ENCODE measurements around the gene CLDN3. TPM values are rescaled to one million over a fixed set of nuclear protein-coding genes. Genes with fewer than 3 reads are reported as not detected.

The CLDN3 gene
- total RNA-seq, 4 donors from 2014 or later: 672 to 1,662 (median 1,512) TPM

DNA sequence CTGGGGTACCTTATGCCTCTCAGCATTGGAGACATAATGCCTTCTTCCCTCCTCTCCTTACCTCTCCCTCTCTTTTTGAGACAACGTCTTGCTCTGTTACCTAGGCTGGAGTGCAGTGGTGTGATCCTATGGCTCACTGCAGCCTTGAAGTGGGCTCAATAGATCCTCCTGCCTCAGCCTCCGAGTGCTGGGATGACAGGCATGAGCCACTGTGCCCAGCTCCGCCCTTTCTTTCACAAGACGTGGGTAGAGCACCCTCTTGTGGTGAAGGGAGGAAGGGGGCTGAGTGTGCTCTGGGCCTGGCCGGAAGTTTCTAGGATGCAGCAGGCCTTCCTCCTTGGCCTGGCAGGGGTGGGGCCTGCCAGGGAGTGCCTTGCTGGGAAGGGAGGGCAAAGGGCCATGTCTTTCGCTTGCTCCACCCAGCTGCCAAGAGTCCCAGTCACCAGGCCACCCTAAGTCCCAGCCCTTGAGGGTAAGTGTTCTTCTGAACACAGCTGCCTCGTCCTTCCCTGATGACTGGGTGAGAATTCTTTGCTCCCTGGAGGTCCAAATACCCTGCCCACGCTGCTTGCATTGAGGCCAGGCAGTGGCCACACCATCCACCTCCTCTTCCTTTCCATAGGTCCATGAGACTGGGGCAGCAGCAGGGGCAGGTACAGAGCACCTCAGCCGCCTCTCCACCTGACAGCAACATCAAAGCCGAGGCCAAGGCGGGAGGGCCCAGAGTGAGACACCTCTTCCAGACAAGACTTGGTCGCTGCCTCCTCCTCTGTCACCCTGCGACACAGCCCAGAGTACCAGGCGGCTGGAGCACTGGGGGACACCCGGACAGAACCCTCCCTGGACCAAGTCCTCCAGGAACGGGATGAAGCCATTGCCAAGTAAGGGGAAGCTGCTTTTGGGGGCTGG lies 35.2 kb downstream of the CLDN3 start:
- H3K4me1 ChIP-seq: peaks cover 4 to 39% (median 31%) of the 10 kb centered on the region in 4 donors
- peak; percentile 94 for DNase-seq
- no peaks in the 10 kb centered on the region for H3K36me3 ChIP-seq
- H3K4me3 ChIP-seq: peak overlapping the region in 3 of 4 donors; percentile 0 to 95 (median 2)
- WGBS, 2 donors (ENCODE audit: low coverage in 1 of 2): 0 to 33% methylated on average over 1 to 13 of the region's 16 CpGs
- TF ChIP-seq EP300 (IDR thresholded peaks at IDR 0.05; ENCODE audit: low read depth) (no peak), CTCF (IDR thresholded peaks at IDR 0.05) (peak; percentile 71 to 97 (median 81)), POLR2A (IDR thresholded peaks at IDR 0.05) (peak; percentile 92), POLR2AphosphoS5 (IDR thresholded peaks at IDR 0.05) (peak; percentile 59 to 97 (median 96))
- H3K27ac ChIP-seq: peak overlapping the region; percentile 92 to 98 (median 96)
- in situ Hi-C loops (cut with MboI; ENCODE audit: low pct_ligation_motif_present in 1 of 4, low pct_unique_long_range_greater_than_20kb in 1 of 4, low sequenced_read_pairs in 3 of 4): loop anchor here in 1 of 4 donors (5.0 to 10.0 kb wide), 2 partner anchors 120 to 128 kb away; no protein-coding TSS in a partner anchor
- no peaks in the 10 kb centered on the region for H3K27me3 ChIP-seq
- H3K9me3 ChIP-seq: no peaks in the 10 kb centered on the region
- intact Hi-C loops (cut with DNase I; ENCODE audit: low total_unique reads): loop anchor here (10.0 kb wide), 1 partner anchor 50 kb away; the partner anchor contains the start of genes BUD23 and DNAJC30

DNA sequence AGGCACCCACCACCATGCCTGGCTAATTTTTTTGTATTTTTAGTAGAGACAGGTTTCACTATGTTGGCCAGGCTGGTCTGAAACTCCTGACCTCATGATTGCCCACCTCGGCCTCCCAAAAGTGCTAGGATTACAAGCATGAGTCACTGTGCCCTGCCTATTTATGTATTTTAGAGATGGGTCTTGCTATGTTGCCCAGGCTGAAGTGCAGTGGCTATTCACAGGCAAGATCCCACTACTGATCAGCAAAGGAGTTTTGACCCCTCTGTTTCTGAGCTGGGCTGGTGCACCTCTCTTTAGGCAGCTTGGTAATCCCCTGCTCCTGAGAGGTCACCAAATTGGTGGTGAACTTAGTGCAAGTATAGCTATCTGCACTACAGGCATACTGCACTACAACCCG lies 37.7 kb downstream of the CLDN3 start:
- in situ Hi-C loops (cut with MboI; ENCODE audit: low pct_ligation_motif_present in 1 of 4, low pct_unique_long_range_greater_than_20kb in 1 of 4, low sequenced_read_pairs in 3 of 4): loop anchor here in 1 of 4 donors (5.0 to 10.0 kb wide), 2 partner anchors 122 to 125 kb away; no protein-coding TSS in a partner anchor
- no peak for DNase-seq
- no peaks in the 10 kb centered on the region for H3K36me3 ChIP-seq
- no peak for TF ChIP-seq CTCF (IDR thresholded peaks at IDR 0.05)
- no peak for TF ChIP-seq POLR2A (IDR thresholded peaks at IDR 0.05)
- TF ChIP-seq POLR2AphosphoS5 (IDR thresholded peaks at IDR 0.05): no peak
- no peak for TF ChIP-seq EP300 (IDR thresholded peaks at IDR 0.05; ENCODE audit: low read depth)
- no peak overlapping the region for H3K4me3 ChIP-seq
- H3K27me3 ChIP-seq: no peaks in the 10 kb centered on the region
- H3K9me3 ChIP-seq: no peaks in the 10 kb centered on the region
- no peak overlapping the region for H3K27ac ChIP-seq
- WGBS, 2 donors (ENCODE audit: low coverage in 1 of 2): 58% methylated on average over 2 of the region's 2 CpGs; no CpG with 5 or more reads in 1 of the 2 donors
- peaks cover 0 to 27% (median 19%) of the 10 kb centered on the region in 4 donors for H3K4me1 ChIP-seq
- intact Hi-C loops (cut with DNase I; ENCODE audit: low total_unique reads): loop anchor here (10.0 kb wide), 1 partner anchor 48 kb away; the partner anchor contains the start of genes BUD23 and DNAJC30

DNA sequence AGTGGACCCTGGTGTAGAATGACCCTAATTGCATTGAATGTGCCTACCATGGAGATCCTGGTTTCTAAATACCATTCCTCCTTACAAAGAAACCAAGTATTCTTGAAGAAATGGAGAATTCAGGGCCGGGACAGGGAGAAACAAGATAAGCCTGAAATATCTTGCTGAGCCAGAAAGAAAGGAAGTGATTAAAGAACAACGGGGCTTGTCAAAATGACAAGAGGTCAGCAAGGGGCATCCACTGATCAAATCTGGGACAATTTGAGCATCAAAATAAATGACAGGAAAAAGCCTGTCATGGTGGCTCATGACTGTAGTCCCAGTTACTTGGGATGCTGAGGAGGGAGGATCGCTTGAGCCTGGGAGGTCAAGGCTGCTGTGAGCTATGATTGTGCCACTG lies 39.6 kb downstream of the CLDN3 start:
- intact Hi-C loops (cut with DNase I; ENCODE audit: low total_unique reads) (loop anchor here (10.0 kb wide), 1 partner anchor 46 kb away; the partner anchor contains the start of genes BUD23 and DNAJC30), in situ Hi-C loops (cut with MboI; ENCODE audit: low pct_ligation_motif_present in 1 of 4, low pct_unique_long_range_greater_than_20kb in 1 of 4, low sequenced_read_pairs in 3 of 4) (loop anchor here in 1 of 4 donors (5.0 to 10.0 kb wide), 2 partner anchors 123 to 124 kb away; no protein-coding TSS in a partner anchor)
- Histone ChIP-seq H3K9me3 (no peaks in the 10 kb centered on the region), H3K4me1 (peaks cover 0 to 9% (median 6%) of the 10 kb centered on the region in 4 donors), H3K27me3 (peaks cover 9% of the 10 kb centered on the region), H3K4me3 (no peak overlapping the region), H3K36me3 (no peaks in the 10 kb centered on the region), H3K27ac (no peak overlapping the region)
- 33 to 34% methylated on average over 3 of the region's 3 CpGs for WGBS, 2 donors (ENCODE audit: low coverage in 1 of 2)
- TF ChIP-seq POLR2A (IDR thresholded peaks at IDR 0.05) (no peak), POLR2AphosphoS5 (IDR thresholded peaks at IDR 0.05) (no peak), EP300 (IDR thresholded peaks at IDR 0.05; ENCODE audit: low read depth) (no peak), CTCF (IDR thresholded peaks at IDR 0.05) (no peak)
- DNase-seq: no peak

GRCh38 chr7:73728551-73728950 lies 41.5 kb downstream of the CLDN3 start:
- in situ Hi-C loops (cut with MboI; ENCODE audit: low pct_ligation_motif_present in 1 of 4, low pct_unique_long_range_greater_than_20kb in 1 of 4, low sequenced_read_pairs in 3 of 4) (loop anchor here in 1 of 4 donors (10.0 kb wide), 2 partner anchors 64 to 124 kb away; partner anchors contain the start of gene VPS37D), intact Hi-C loops (cut with DNase I; ENCODE audit: low total_unique reads) (no loop called here)
- no peaks in the 10 kb centered on the region for H3K4me1 ChIP-seq
- TF ChIP-seq POLR2AphosphoS5 (IDR thresholded peaks at IDR 0.05) (no peak), EP300 (IDR thresholded peaks at IDR 0.05; ENCODE audit: low read depth) (no peak), POLR2A (IDR thresholded peaks at IDR 0.05) (no peak), CTCF (IDR thresholded peaks at IDR 0.05) (no peak)
- no peak for DNase-seq
- H3K4me3 ChIP-seq: no peak overlapping the region
- H3K27me3 ChIP-seq: peaks cover 9% of the 10 kb centered on the region
- no peaks in the 10 kb centered on the region for H3K36me3 ChIP-seq
- no peaks in the 10 kb centered on the region for H3K9me3 ChIP-seq
- no peak overlapping the region for H3K27ac ChIP-seq
- 47 to 62% methylated on average over 2 to 5 of the region's 5 CpGs for WGBS, 2 donors (ENCODE audit: low coverage in 1 of 2)
